Measurements from ENCODE around the gene SPARCL1.

DNA sequence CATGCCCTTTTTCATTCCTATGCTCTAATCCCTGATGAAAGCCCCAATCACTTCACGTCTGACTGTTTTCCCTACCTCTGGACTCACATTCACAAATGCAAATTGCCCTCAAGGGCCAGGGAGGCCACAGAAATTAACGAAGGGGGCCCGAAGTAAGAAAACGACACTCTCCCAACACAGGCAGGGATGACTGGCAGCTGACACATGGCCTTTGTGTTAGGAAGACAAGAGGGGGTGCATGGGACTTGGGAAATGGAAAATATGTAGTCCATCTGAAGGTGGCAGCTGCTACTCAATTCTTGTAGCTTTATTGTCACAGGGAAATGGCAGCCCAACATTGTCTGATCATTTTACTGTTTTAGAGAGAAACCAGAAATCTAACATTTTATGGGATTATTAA is 12.3 kb upstream of the SPARCL1 start:
- TF ChIP-seq, protein P1, sequence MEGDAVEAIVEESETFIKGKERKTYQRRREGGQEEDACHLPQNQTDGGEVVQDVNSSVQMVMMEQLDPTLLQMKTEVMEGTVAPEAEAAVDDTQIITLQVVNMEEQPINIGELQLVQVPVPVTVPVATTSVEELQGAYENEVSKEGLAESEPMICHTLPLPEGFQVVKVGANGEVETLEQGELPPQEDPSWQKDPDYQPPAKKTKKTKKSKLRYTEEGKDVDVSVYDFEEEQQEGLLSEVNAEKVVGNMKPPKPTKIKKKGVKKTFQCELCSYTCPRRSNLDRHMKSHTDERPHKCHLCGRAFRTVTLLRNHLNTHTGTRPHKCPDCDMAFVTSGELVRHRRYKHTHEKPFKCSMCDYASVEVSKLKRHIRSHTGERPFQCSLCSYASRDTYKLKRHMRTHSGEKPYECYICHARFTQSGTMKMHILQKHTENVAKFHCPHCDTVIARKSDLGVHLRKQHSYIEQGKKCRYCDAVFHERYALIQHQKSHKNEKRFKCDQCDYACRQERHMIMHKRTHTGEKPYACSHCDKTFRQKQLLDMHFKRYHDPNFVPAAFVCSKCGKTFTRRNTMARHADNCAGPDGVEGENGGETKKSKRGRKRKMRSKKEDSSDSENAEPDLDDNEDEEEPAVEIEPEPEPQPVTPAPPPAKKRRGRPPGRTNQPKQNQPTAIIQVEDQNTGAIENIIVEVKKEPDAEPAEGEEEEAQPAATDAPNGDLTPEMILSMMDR (IDR thresholded peaks at IDR 0.05; ENCODE audit: poor library complexity), result no peak
- TF ChIP-seq EZH2phosphoT487 (IDR thresholded peaks at IDR 0.05; ENCODE audit: low read depth, severe bottlenecking, unreplicated experiment), result no peak
- TF ChIP-seq EZH2 (IDR thresholded peaks at IDR 0.05; ENCODE audit: borderline replicate concordance), result no peak

All from hepatocyte (in vitro differentiated cells).